DMS 273 (cell line): ENCODE data around the gene ITGB3.
A peak's percentile ranks its signal among the peaks of the same experiment; 100 is the strongest.
"Not testable (repeated sequence)": the region's sequence is repeated elsewhere in the genome, so short reads cannot be mapped to it uniquely, and the experiment has no call there.

Source experiments
- DNase-seq: peaks from one replicate; lab custom pipeline; 2025; ENCODE audit not compliant: unreplicated experiment; lab: John Stamatoyannopoulos, UW

The ITGB3 gene

DNA sequence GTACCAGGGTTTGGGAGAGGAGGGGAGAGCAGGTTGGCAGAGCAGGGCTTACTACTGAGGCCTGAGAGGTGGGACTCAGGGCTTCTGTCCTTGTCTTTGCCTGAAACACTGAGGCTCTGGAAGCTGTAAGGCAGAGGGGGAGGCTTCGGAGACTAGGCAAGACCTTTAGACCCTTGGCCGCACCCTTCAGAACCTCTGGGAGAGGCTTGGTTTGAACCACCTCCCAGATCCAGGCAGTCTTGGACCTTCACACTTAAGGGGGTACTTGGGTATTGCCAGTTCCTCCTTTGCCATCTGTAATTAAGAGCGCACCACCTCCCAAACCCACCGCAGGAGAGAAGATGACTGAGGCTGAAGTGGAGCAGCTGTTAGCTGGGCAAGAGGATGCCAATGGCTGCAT is 31.6 kb upstream of the ITGB3 start:
- DNase-seq, result no peak

GRCh38 chr17:47223007-47223406 is 30.6 kb upstream of the ITGB3 start:
- no peak for DNase-seq

- no peak for DNase-seq
These were observed 30.2 kb upstream of the ITGB3 start for GRCh38 chr17:47223460-47223859.

DNA sequence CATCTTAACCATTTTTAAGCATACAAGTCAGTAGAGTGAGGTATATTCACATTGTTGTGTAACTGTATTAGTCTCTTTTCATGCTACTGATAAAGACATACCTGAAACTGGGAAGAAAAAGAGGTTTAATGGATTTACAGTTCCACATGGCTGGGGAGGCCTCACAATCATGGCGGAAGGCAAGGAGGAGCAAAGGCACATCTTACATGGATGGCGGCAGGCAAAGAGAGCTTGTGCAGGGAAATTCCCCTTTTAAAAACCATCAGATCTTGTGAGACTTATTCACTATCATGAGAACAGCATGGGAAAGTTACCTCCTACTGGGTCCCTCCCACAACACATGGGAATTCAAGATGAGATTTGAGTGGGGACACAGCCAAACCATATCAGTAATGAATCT is 29.6 kb upstream of the ITGB3 start:
- DNase-seq, result not testable (repeated sequence)

- no peak for DNase-seq
These were observed 28.7 kb upstream of the ITGB3 start for GRCh38 chr17:47224966-47225365.

- peak; percentile 58 for DNase-seq
These were observed 28.2 kb upstream of the ITGB3 start for GRCh38 chr17:47225436-47225858.

DNA sequence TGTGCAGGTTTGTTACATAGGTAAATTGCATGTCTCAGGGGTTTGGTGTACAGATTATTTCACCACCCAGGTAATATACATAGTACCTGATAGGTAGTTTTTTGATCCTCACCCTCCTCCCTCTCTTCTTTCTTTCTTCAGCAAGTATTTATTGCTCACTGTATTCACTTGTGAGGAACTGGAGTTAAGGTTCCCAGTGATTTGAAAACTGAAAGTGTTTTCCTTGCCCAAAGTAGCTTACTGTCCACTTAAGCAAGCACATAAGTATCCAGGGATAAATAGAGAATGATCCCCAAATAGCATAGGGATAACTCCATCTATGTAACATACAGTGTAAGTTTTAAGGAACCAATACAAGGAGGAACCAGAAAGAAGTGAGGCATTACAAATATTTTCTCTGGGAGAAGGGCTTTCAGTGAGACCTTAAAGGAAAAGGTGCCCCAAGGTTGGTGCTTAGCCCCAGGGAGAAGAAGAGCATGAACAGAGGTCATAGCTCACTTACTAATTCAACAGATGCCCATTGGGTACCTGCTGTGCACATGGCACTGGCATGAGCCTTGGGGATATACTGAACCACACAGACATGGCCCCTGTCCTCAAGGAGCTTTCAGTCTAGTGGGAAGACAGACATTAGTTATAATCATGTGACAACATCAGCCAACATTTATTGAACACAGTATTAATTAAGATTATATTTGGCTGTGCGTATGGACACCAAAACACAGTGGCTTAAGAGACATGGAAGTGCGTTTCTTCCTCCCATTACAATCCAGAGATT is 27.5 kb upstream of the ITGB3 start:
- DNase-seq, result no peak

GRCh38 chr17:47227862-47228261 is 25.8 kb upstream of the ITGB3 start:
- DNase-seq, result no peak

GRCh38 chr17:47229535-47230443 is 23.8 kb upstream of the ITGB3 start:
- peak; percentile 95 for DNase-seq

DNA sequence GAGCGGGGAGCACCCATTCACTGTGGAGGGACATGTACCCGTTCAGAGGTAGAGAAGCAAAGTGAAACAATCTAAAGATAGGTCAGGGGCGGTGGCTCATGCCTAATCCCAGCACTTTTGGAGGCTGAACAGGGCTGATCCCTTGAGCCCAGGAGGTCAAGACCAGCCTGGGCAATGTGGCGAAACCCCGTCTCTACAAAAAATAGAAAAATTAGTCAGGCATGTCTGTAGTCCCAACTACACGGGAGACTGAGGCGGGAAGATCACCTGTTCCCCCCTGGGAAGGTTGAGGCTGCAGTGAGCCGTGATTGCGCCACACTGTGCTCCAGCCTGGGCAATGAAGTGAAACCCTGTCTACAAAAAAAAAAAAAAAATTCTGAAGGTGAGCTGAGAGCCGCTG is 22.8 kb upstream of the ITGB3 start:
- no peak for DNase-seq

- no peak for DNase-seq
These were observed 22.3 kb upstream of the ITGB3 start for GRCh38 chr17:47231334-47231733.

DNA sequence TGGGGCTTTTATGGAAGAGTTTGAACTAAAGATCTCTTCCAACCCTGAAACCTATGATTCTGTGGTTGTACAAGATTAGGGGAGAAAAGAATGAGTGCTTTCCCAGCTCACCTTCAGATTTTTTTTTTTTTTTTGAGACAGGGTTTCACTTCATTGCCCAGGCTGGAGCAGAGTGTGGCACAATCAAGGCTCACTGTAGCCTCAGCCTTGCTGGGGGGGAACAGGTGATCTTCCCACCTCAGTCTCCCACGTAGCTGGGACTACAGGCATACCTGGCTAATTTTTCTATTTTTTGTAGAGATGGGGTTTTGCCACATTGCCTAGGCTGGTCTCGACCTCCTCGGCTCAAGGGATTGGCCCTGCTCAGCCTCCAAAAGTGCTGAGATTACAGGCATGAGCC is 21.8 kb upstream of the ITGB3 start:
- DNase-seq, result no peak

- DNase-seq, result no peak
These were observed 21.2 kb upstream of the ITGB3 start for GRCh38 chr17:47232465-47232864.

DNA sequence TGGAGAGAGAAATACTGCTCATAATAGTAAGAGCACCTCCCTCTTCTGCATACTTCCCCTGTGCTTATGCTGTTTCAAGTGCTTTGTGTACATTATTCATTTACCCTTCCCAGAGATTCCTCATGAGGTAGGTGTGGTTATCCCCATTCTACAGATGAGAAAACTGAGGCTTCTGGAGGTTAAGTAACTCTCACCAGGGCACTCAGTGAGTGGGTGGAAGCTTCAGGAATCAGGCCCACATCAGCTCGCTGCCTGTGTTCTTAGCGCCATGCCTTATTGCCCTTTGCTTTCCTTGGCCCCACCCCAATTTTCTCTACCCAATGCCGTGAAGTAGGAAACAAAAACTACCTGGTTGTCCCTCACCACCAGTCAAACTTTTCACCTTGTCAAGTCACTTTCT is 18.1 kb upstream of the ITGB3 start:
- no peak for DNase-seq

DNA sequence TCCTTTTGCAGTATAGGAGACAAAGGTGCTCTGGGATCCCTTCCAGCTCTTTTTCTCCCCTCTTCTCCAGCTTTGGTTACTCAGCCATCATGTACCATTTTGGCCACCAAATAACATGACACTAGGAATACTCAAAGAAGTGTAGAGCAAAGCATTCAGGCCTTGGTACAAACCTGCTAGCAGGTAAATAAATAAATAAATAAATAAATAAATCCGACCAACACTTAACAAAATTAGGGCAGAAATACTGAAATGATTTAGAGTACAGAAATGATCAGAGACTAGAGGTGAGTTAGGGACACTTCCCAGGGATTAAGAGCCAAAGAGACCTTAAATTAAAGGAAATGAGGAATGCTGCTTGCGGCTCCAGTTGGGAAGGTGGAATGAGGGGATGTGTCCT is 17.7 kb upstream of the ITGB3 start:
- no peak for DNase-seq

- DNase-seq, result no peak
These were observed 15.8 kb upstream of the ITGB3 start for GRCh38 chr17:47237841-47238240.

DNA sequence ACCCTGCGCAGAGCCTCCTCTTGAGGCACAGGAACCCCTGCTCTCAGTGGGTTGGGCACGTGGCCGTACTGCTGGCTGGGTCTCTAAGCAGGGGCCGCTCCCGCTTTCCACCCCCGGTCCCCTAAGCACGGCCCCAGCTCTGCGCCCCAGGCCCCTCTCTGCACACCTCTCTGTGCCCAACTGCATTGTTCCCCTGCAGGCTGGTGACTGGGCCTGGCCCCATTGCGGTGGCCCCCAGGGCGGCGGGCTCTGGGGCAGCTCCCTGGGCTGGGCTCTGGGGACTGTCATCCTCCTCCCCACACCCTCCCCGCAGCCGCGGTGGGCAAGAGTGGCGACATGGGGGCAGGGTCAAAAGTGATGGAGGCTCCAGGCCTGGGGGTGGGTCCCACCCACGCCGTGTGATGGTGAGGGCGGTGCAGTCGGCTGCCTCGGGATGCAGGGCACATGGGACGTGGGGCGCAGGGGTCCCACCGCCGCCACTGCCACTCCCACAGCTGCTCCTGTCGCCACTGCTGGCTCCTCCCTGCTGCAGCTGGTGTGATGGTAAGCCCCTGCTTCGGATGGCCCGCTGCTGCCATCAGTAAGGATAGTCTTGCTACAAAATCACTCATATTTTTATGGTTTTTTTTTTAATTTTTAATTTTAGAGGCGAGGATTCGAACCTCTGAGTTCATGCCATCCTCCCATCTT is 15.2 kb upstream of the ITGB3 start:
- no peak for DNase-seq

GRCh38 chr17:47239619-47239966 is 14.0 kb upstream of the ITGB3 start:
- no peak for DNase-seq

GRCh38 chr17:47239967-47240651 is 13.5 kb upstream of the ITGB3 start:
- DNase-seq, result peak; percentile 61

- DNase-seq, result no peak
These were observed 12.8 kb upstream of the ITGB3 start for GRCh38 chr17:47240806-47241205.

DNA sequence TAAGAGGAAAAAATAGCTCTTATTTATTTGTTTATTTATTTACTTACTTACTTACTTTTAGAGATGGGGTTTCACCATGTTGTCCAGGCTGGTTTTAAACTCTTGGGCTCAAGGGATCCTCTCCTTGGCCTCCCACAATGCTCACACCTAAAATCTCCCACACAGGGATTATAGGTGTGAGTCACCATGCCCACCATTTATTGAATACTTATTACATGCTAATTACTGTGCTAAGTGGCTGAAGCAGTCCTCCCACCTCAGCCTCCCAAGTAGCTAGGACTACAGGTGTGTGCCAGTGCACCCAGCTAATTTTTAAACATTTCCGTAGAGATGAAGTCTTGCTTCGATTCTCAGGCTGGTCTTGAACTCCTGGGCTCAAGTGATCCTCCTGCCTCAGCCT is 11.0 kb upstream of the ITGB3 start:
- no peak for DNase-seq
